ENCODE measurements around the gene SDR39U1.

Gene SDR39U1

GRCh38 chr14:24408764-24409163, 33.8 kb downstream of the SDR39U1 start:
- no peak for DNase-seq

- no peak for DNase-seq
Measured at GRCh38 chr14:24407608-24408325, 34.8 kb downstream of the SDR39U1 start.

- no peak for DNase-seq
Measured at GRCh38 chr14:24406416-24406815, 36.2 kb downstream of the SDR39U1 start.

GRCh38 chr14:24404814-24405213, 37.8 kb downstream of the SDR39U1 start:
- no peak for DNase-seq

- no peak for DNase-seq
Measured at GRCh38 chr14:24403294-24403998, 39.1 kb downstream of the SDR39U1 start.

GRCh38 chr14:24401810-24402702, 40.5 kb downstream of the SDR39U1 start:
- DNase-seq = no peak

GRCh38 chr14:24399999-24400718, 42.4 kb downstream of the SDR39U1 start:
- DNase-seq = no peak

- no peak for DNase-seq
Measured at GRCh38 chr14:24399447-24399822, 43.1 kb downstream of the SDR39U1 start.

GRCh38 chr14:24398653-24399446, 43.7 kb downstream of the SDR39U1 start, which contains the start of gene NYNRIN:
Gene NYNRIN, plus strand, starts transcription at chr14:24399003. Its CDS starts 244 bp downstream, at chr14:24399247.
- peak in 1 of 4 experiments; percentile 10 for DNase-seq

GRCh38 chr14:24398293-24398652, 44.3 kb downstream of the SDR39U1 start:
- no peak for DNase-seq

- DNase-seq = no peak
Measured at GRCh38 chr14:24397639-24398292, 44.8 kb downstream of the SDR39U1 start.

- DNase-seq = no peak
Measured at GRCh38 chr14:24395609-24396582, 46.7 kb downstream of the SDR39U1 start.

- DNase-seq = no peak
Measured at GRCh38 chr14:24394275-24394674, 48.3 kb downstream of the SDR39U1 start.

- DNase-seq = no peak
Measured at GRCh38 chr14:24392325-24393091, 50.1 kb downstream of the SDR39U1 start.

- DNase-seq = no peak
Measured at GRCh38 chr14:24390701-24391468, 51.7 kb downstream of the SDR39U1 start.
